Stimulated activated CD4-positive, alpha-beta T cell treated with anti-CD3 and anti-CD28 coated beads, Interleukin-4, amount 100 ng/mL, for 48 hours (primary cell): ENCODE data around the gene CACNA1H.

ENCODE experiments used
- DNase-seq, 2 donors: peaks; one replicate each; pipeline ENCODE4 v3.0.0-alpha.2; 2020; ENCODE audit warnings: low read depth in 2 of 2

The CACNA1H gene

DNA sequence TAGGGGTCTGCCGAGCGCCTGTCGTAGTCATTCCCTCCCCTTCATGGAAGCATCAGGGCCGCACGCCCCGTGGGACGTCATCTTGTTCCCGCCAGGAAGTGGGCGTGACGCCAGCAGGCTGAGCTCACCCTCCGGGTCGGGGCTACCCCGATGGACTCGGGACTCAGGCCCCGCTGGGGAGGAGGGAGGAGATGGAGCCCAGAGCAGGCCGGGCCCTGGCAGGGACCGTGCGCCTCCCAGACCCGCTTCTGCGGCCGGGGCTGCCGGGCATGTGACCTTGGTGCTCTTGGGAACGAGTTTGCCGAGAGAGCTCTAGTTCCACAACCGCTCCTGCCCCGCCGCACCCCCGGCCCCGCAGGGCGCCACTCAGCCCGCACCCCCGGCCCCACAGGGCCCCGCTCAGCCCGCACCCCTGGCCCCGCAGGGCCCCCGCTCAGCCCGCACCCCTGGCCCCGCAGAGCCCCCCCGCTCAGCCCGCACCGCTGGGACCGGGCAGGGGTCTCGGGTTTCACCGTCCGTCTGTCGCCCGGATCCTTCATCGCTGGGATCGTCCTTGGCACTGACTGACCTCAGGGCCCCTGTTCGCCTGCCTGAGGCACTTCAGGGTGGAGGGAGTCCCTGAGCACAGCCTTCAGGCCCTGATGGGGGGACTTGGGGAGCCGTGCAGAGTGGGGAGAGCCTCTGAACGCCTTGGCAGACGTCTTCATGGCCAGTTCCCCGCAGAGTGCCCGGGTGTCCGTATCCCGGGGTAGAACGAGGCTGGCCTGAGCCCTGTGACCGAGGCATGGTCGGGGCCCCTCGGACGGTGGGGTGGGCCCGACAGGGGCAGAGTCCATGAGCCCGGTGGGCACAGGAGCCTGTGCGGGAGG is 5.8 kb downstream of the CACNA1H start:
- no peak for DNase-seq

DNA sequence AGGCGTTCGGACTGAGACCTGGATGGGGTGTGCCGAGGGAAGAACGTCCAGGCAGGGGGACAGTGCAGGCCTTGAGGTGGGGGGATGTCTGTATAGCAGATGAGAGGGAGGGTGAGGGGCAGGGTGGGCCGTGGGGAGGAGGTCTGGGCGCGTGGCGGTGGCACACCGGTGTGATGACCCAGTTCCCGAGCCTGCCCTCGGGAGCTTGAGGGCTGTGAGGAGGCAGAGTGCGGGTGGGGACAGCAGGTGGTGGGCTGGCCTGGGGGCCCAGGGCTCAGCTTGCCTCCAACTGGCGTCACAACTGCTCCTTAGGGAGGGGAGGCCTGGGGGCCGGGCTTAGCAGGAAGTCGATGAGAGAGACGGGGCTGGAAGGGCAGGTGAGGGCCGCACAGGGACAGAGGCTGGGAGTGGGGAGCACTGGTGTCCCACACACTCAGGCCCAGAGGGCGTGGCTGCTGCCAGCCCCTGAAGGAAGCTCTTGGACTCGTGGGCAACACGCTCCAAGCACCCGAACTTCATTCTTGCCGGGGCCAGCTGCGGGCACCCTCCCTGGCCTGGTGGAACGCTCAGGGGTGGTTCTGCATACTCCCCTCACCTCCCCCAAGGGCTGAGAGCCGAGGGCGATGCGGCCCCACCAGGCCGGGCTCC is 6.5 kb downstream of the CACNA1H start:
- DNase-seq: no peak

DNA sequence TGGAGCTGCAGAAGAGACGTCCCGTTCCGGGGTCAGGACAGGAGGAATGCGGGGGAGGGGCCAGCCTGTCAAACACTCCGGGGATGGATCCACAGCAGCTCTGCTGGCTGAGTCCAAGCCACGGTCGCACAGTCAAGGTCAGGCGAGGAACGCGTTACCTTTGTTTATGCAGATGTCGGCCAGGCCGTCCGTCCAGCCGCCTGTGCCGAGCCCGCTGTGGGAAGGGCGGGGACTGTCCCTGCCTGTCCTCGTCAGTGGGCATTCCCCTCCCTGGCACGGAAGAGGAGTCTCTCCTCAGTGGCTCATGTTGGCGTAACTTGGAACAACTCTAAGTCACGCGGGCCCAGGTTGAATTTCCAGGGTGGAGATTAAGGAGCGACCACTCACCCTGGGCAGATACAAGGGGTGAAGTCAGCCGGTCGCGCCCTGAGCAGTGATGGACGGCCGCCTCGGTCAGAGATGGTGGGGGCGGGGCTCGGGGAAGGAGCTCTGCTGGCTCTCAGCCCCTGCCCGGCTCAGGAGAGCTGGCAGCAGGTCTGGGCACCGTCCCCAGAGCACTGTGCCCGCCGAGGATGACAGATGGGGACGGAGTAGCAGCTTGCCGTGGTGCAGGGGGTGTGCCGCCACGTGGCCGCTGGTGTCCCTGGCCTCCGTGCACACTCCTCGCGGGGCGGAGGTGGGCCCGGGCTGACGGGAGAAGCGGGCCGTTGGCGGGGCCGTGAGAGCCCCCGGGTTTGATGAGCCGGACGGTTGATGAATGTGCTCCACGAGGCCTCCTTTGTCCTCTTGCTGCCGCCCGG is 7.3 kb downstream of the CACNA1H start:
- DNase-seq: no peak

DNA sequence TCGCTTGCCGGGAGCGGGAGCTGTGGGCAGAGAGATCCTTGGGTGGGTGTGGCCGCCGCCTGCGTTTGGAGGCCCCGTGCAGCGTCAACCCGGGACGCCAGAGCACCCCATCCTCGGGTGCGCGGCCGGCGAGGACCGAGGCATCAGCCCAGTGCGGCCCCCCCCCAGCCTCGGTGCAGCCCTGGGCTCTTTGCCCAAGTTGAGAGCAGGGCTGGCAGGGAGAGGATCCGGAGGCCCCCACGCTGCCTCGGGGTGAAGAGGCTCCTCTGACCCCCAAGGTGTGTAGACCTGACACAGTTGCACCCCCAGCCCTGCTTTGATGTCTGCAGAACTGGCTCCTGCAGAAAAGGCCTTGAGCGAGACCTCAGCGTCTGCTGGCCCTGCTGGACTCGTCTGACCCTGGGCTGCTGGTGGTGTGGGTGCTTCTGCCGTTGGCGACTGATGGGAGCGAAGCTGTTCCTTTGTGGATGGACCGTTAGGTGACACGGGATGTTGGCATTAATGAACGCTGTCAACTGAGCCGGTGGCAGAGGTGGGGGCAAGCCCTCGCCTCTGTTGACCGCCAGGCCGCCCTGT is 8.0 kb downstream of the CACNA1H start:
- DNase-seq: no peak

DNA sequence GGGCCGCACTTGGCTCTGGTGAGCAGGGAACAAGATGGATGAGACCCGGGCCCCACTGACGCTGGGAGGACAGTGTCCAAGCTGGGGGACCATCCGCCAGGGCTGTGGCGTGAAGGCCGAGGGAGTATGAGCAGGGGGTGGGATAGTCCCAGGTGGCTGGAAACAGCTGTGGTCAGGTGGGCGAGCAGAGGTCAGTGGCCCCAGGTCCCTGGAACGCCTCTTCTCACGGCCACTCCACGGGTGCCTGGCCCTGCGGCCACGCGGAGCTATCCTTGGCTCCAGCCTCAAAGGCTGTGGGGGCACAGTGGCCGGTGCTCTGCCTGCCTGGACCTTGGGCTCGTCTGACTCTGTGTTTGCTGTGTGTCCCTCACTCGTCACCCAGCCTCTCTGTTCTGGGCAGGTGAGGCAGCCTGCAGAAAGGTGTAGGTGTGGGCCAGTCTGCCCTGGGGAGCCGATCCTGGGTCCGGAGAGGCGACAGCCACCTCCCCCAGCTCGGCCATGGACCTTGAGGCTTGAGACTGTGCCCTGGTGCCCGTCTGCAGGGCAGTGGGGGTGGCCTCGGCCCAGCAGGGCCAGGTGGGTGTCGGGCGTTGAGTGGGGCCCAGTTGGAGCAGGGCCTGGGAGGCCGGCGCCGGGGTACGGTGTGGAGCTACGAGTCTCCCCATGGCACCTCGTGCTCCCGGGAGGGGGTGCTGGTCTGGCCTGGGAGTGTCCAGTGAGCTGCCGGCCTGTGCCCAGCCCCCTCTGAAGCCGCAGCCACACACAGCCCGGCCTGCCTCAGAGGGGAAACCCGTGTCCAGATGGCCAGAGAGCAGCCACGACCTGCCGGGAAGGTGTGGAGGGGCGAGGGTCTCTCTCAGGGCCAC is 10.0 kb downstream of the CACNA1H start:
- DNase-seq: no peak

DNA sequence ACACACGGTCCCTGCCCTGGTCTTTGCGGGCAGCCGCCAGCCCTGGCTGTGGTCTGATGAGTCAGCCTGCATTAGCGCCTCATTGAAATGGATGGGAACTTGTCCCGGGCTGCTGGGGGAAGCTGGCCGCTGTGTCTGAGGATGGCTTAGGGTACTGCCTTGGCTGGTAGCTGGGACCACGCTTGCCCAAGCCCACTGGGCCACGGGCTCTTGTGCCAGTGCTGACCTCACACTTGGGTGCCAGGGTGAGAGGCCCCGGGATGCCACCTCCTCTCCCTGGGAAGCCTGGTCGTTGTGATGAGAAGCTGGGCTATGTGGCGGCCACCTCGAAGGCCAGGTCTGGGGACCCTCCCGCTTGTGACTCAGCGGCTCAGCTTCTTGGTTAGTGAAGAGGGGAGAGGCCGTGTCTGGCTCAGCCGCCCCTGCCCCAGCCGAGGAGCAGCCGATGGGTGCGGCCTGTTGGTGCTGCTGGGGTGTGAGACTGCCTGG is 10.7 kb downstream of the CACNA1H start:
- no peak for DNase-seq

GRCh38 chr16:1164382-1164781 is 11.5 kb downstream of the CACNA1H start:
- DNase-seq: no peak

DNA sequence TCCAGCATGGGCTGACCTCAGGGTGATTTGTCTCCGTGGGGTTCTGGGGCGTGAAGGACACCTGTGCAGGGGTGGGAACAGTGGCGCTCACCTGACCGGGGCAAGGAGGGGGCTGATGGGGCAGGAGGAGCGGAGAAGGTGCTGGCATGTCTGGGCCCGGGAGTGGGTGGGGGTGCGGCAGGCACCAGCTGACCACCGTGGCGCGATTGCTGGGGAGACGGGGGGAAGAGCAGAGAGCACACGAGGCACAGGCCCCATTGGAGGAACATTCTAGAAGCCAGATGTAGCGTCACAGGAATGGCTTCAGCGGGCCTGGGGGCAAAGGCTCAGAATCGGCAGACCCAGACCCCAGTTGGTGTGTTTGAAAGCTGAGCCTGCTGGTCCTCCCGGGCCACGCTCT is 12.1 kb downstream of the CACNA1H start:
- no peak for DNase-seq

DNA sequence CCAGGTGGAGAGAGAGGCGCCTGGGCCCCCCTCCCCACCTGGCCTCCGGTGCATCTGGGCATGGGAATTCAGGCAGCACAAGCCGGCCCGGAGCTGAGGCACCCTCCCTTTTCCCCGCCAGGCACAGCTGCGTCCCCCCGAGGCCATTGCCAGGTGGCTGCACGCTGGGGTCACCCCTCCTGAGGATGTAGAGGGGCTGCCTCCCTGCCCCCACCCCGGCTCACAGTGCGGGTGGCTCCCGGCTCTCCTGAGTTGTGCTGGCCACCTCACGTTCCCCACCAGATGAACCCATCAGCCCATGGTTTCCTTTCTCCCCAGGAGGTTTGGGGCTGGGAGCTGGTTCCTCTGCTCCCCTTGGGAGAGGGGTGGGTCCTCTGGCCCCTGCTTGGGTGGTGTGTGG is 12.6 kb downstream of the CACNA1H start:
- DNase-seq: no peak

GRCh38 chr16:1167276-1168107 is 14.6 kb downstream of the CACNA1H start:
- no peak for DNase-seq

DNA sequence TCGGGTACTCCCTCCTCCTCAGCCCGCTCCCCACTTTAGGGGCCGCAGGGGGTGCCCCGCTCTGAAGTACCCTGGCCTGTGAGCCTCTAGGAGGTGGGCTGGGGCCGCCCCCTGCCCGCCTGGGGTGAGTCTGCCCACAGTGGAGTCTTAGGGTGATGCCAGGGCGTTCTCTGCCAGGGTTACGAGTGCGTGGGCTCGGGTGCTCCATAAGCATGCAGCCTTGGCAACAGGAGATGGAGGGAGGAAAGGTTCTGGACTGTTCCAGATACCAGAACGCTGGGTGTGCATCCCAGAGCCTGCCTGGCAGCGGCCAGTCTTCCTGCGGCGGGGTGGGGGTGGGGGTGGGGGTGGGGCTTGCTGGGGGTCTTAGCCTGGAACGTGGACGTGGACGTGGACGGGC is 15.9 kb downstream of the CACNA1H start:
- no peak for DNase-seq

GRCh38 chr16:1169285-1170075 is 16.6 kb downstream of the CACNA1H start:
- DNase-seq: no peak

DNA sequence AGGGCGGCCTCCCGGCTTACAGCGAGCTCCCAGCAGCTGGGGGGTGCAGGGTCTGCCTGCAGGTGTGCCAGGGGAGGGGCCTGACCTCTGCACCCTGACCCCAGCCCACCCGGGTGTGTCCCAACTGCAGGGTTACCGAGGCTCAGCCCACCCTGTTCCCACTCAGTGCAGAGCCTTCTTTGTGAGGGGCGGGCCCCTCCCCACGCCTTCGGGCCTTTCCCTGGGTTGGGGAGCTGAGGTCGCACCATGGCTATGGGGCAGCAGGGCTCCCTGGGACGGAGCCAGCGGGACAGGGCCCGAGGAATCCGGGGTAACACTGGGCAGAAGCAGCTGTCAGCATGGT is 17.1 kb downstream of the CACNA1H start:
- no peak for DNase-seq

DNA sequence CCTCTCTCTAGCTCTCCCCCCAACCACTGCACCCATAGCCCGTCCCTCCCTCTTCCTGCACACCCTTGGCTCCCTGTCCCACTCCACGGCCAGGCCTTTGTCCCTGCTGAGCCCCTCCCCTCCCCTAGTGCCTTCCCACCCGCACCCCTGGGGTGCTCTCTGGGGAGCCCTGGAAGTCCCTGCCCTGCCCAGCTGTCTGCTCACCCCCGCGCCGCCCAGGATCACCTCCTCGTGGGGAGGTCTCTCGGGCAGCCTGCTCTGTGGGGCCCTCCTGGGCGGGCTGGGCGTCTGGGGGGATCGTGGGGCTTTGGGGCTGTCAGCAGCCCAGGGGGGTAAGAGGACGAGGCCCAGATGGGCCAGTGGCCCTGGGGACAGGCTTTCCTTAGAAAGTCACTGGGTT is 18.1 kb downstream of the CACNA1H start:
- DNase-seq: no peak

- no peak for DNase-seq
These were observed 19.0 kb downstream of the CACNA1H start for GRCh38 chr16:1171854-1172428.

DNA sequence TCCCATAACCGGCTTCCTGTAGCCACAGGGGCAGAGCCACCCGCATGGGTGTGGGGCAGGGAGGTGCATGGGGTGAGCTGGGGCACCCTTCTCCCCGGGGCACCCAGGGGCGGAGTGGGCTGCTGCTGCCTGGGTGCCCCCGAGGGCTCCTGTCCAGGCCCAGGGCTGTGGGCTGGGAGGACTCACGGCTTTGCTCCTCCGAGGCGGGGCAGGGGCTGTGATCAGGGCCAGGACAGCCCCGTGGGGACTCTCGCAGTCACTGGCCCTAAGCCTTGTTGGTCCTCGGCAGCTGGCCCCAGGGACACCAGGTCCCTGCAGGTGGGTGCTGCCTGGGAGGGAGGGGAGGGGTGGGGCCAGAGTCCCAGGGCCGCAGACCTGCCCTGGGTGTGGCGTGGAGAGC is 19.7 kb downstream of the CACNA1H start:
- no peak for DNase-seq

DNA sequence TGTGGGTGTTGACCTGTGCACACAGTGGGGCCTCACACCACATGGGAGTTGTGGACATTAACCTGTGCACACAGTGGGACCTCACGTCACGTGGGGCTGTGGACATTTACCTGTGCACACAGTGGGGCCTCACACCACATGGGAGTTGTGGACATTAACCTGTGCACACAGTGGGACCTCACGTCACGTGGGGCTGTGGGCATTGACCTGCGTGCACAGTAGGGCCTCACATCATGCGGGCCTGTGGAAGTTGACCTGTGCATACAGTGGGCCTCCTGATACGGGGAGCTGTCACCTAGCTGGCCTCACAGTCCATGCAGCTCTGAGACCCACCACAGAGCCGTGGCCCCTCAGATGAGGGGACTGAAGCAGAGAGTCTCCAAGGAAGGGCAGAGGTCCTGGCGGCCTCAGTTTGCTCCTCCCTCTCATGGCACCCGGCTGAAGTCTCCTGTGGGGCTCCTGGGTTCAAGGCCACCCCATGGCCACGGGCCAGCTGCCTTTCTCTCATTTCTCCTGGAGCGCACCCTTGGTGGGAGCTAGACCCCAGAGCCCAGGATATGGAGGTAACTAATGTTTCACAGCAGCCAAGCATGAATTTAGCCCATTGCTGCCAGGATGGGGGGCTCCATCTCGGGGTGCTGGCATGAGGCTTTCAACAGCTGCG is 21.0 kb downstream of the CACNA1H start:
- no peak for DNase-seq
